IMR-90 (cell line): Measurements from ENCODE around the gene SUGCT. TPM values are rescaled to one million over a fixed set of nuclear protein-coding genes. Genes with fewer than 3 reads are reported as not detected.

ENCODE experiments used
- ATAC-seq: fragments of 200-7000 bp; cut with Tn5 transposase; 2 replicates; pipeline ENCODE4 v1.9.1; 2020; ENCODE audit warnings: low read depth, mild to moderate bottlenecking, moderate library complexity
- BruUV-seq: library from RNA; stranded (reverse); fragments of 400-500 nt; replicated peaks from 2 replicates; lab custom pipeline; 2021; lab: Mats Ljungman, UMichigan
- CTCF ChIA-PET: fragments of 300-600 bp; formaldehyde crosslinking; extraction: SDS; loops from one replicate; lab custom pipeline; 2021; ENCODE audit warnings: antibody characterized with exemption; lab: Yijun Ruan, JAX
- POLR2A ChIA-PET: fragments of 300-600 bp; sonication (Branson Sonifier 250); formaldehyde crosslinking; loops from one replicate; lab custom pipeline; 2022; ENCODE audit warnings: antibody characterized with exemption; ENCODE audit not compliant: unreplicated experiment; lab: Charles Lee
- DNase-seq: peaks from one replicate; pipeline ENCODE4 v3.0.0; 2013
- H2AFZ ChIP-seq: replicated peaks from 2 replicates; pipeline ENCODE3; 2013; ENCODE audit warnings: low read length, mild to moderate bottlenecking; ENCODE audit not compliant: poor library complexity
- H2AK5ac ChIP-seq: 2 replicates; pipeline ENCODE4 v1.6.1; 2013; ENCODE audit warnings: low read depth, low read length, inconsistent platforms
- H2AK9ac ChIP-seq: replicated peaks from 2 replicates; pipeline ENCODE3; 2013; ENCODE audit warnings: mild to moderate bottlenecking, low read depth, low read length, moderate library complexity; ENCODE audit not compliant: poor library complexity
- H2BK120ac ChIP-seq: 2 replicates; pipeline ENCODE4 v1.6.1; 2013; ENCODE audit warnings: low read depth, low read length, inconsistent platforms
- H2BK15ac ChIP-seq: 3 replicates; pipeline ENCODE4 v1.6.1; 2013; ENCODE audit warnings: low read depth, low read length, inconsistent platforms
- H2BK20ac ChIP-seq: 2 replicates; pipeline ENCODE4 v1.6.1; 2013; ENCODE audit warnings: low read depth, mild to moderate bottlenecking, inconsistent platforms, low read length, moderate library complexity
- H2BK5ac ChIP-seq: 2 replicates; pipeline ENCODE4 v1.6.1; 2013; ENCODE audit warnings: mild to moderate bottlenecking, low read depth, low read length, inconsistent platforms; ENCODE audit not compliant: poor library complexity, severe bottlenecking
- H3K14ac ChIP-seq: replicated peaks from 2 replicates; pipeline ENCODE4 v1.6.1; 2013; ENCODE audit warnings: low read depth, low read length, inconsistent platforms
- H3K18ac ChIP-seq: 2 replicates; pipeline ENCODE4 v1.6.1; 2013; ENCODE audit warnings: low read depth, low read length, control low read depth
- H3K23ac ChIP-seq: 2 replicates; pipeline ENCODE4 v1.6.1; 2013; ENCODE audit warnings: low read depth, low read length, inconsistent platforms
- H3K27ac ChIP-seq: 2 replicates; pipeline ENCODE4 v1.5.1; 2013; ENCODE audit warnings: mild to moderate bottlenecking, control low read depth, low read length; ENCODE audit not compliant: insufficient read depth
- H3K27me3 ChIP-seq: 2 replicates; pipeline ENCODE4 v1.6.1; 2013; ENCODE audit warnings: low read length; ENCODE audit not compliant: control insufficient read depth, insufficient read depth
- H3K36me3 ChIP-seq: 2 replicates; pipeline ENCODE4 v1.6.1; 2013; ENCODE audit warnings: low read length, mixed read lengths; ENCODE audit not compliant: control insufficient read depth, insufficient read depth
- H3K4ac ChIP-seq: 2 replicates; pipeline ENCODE4 v1.6.1; 2013; ENCODE audit warnings: low read depth, low read length, inconsistent platforms
- H3K4me1 ChIP-seq: 2 replicates; pipeline ENCODE4 v1.6.1; 2013; ENCODE audit warnings: low read length, mixed read lengths; ENCODE audit not compliant: control insufficient read depth, insufficient read depth
- H3K4me2 ChIP-seq: 2 replicates; pipeline ENCODE4 v1.6.1; 2013; ENCODE audit warnings: low read depth, mild to moderate bottlenecking, control low read depth, low read length, moderate library complexity
- H3K4me3 ChIP-seq: 2 replicates; pipeline ENCODE4 v1.5.1; 2013; ENCODE audit warnings: low read depth, mild to moderate bottlenecking, control low read depth, low read length, moderate library complexity; ENCODE audit not compliant: insufficient read depth
- H3K56ac ChIP-seq: 2 replicates; pipeline ENCODE4 v1.6.1; 2013; ENCODE audit warnings: low read length, inconsistent platforms; ENCODE audit not compliant: insufficient read depth; ENCODE audit errors: extremely low read depth
- H3K79me1 ChIP-seq, 2 experiments: 2 replicates each; pipeline ENCODE4 v1.6.1; 2013; ENCODE audit warnings: low read length in 2 of 2, inconsistent platforms in 1 of 2, low read depth in 1 of 2
- H3K9ac ChIP-seq: 2 replicates; pipeline ENCODE4 v1.6.1; 2013; ENCODE audit warnings: low read depth, low read length, control low read depth
- H3K9me1 ChIP-seq: 2 replicates; pipeline ENCODE4 v1.6.1; 2013; ENCODE audit warnings: low read length, inconsistent platforms; ENCODE audit not compliant: insufficient read depth
- H3K9me3 ChIP-seq: 2 replicates; pipeline ENCODE4 v1.6.1; 2013; ENCODE audit warnings: low read length; ENCODE audit not compliant: control insufficient read depth, insufficient read depth
- H4K20me1 ChIP-seq: 2 replicates; pipeline ENCODE4 v1.6.1; 2013; ENCODE audit warnings: low read length, inconsistent platforms; ENCODE audit not compliant: insufficient read depth
- H4K5ac ChIP-seq: 2 replicates; pipeline ENCODE4 v1.6.1; 2013; ENCODE audit warnings: mild to moderate bottlenecking, low read depth, low read length, control low read depth
- H4K8ac ChIP-seq, 2 experiments: 2 replicates each; pipeline ENCODE4 v1.6.1; 2013; ENCODE audit warnings: low read depth in 2 of 2, low read length in 2 of 2, control low read depth in 1 of 2, inconsistent platforms in 1 of 2
- H4K91ac ChIP-seq: 2 replicates; pipeline ENCODE4 v1.6.1; 2013; ENCODE audit warnings: low read depth, low read length, inconsistent platforms; ENCODE audit not compliant: insufficient read depth
- BHLHE40 ChIP-seq: fragments of 150-350 bp; IDR thresholded peaks from 2 replicates; pipeline ENCODE4 v1.6.1; 2016; ENCODE audit warnings: mild to moderate bottlenecking, low read depth, low read length
- CHD1 ChIP-seq: IDR thresholded peaks from 2 replicates; pipeline ENCODE4 v1.6.1; 2012; ENCODE audit warnings: low read depth, low read length, improper control_type of control experiment
- ELK1 ChIP-seq: fragments of 150-350 bp; IDR thresholded peaks from 2 replicates; pipeline ENCODE4 v1.6.1; 2016; ENCODE audit warnings: low read depth, mild to moderate bottlenecking, low read length, moderate library complexity, borderline replicate concordance
- MAZ ChIP-seq: IDR thresholded peaks from 2 replicates; pipeline ENCODE4 v1.6.1; 2012; ENCODE audit warnings: low read depth, mild to moderate bottlenecking, low read length, improper control_type of control experiment, moderate library complexity, borderline replicate concordance
- RAD21 ChIP-seq: IDR thresholded peaks from 2 replicates; pipeline ENCODE4 v1.6.1; 2012; ENCODE audit warnings: low read length, improper control_type of control experiment
- RCOR1 ChIP-seq: IDR thresholded peaks from 2 replicates; pipeline ENCODE4 v1.6.1; 2012; ENCODE audit warnings: mild to moderate bottlenecking, low read length, improper control_type of control experiment; ENCODE audit not compliant: insufficient replicate concordance
- WGBS, 2 experiments: methylation state at CpG; one replicate each; pipeline versions ENCODE4 v1.1.5 to v1.1.7; 2013; ENCODE audit warnings: missing lambda C conversion rate in 2 of 2; ENCODE audit not compliant: insufficient read length in 1 of 2; ENCODE audit errors: extremely low coverage in 2 of 2; 5-methylcytosine and 5-hydroxymethylcytosine counted together
- dilution Hi-C: fragments of 300-500 bp; cut with HindIII; formaldehyde crosslinking; loops from one replicate; pipeline ENCODE4 v1.14.3; 2018; ENCODE audit warnings: low sequenced_read_pairs; ENCODE audit not compliant: unreplicated experiment
- in situ Hi-C: fragments of 300-500 bp; cut with MboI; formaldehyde crosslinking; loops from 3 replicates; pipeline ENCODE4 v1.14.3; 2019; ENCODE audit warnings: low sequenced_read_pairs, inconsistent platforms, mixed read lengths
- intact Hi-C: fragments of 100-400 bp; cut with micrococcal nuclease; formaldehyde crosslinking; loops from 2 replicates; pipeline ENCODE4 v1.10.0; 2022
- polyA plus RNA-seq, 3 experiments: library from polyadenylated mRNA; depleted of rRNA; stranded (reverse); fragments of >200 nt; gene quantifications; 2 replicates each; pipeline ENCODE4 v1.2.3, GENCODE V29; 2012; ENCODE audit warnings: low replicate concordance in 1 of 3
- total RNA-seq: library from RNA; depleted of rRNA; stranded (reverse); fragments of >200 nt; gene quantifications from 2 replicates; pipeline ENCODE4 v1.2.3, GENCODE V29; 2012
- TF ChIP-seq, protein P1 (sequence below): conservative IDR thresholded peaks from 2 replicates; pipeline ENCODE4 v1.5.1; 2012; ENCODE audit warnings: mild to moderate bottlenecking, low read depth, low read length, improper control_type of control experiment
- TF ChIP-seq, protein P2 (sequence below): fragments of 150-350 bp; IDR thresholded peaks from 2 replicates; pipeline ENCODE4 v1.6.1; 2017; ENCODE audit warnings: mild to moderate bottlenecking, antibody characterized with exemption, low read length, low read depth

The SUGCT gene
- total and polyA plus RNA-seq, 2 of the 4 experiments (the other 2 are of a cell fraction), result 5.9 to 8.3 TPM

GRCh38 chr7:40704172-40704571 is 569.4 kb downstream of the SUGCT start:
- no peak overlapping the region for H4K5ac ChIP-seq
- dilution Hi-C loops, result no loop called here
- H3K79me1 ChIP-seq, result no peaks in the 10 kb centered on the region
- H3K56ac ChIP-seq, result no peak overlapping the region
- H4K20me1 ChIP-seq, result no peaks in the 10 kb centered on the region
- no peaks in the 10 kb centered on the region; the same call in 1 of the 2 replicates for H3K9me1 ChIP-seq
- DNase-seq (no peak), ATAC-seq (no peak)
- no peak overlapping the region for H3K27ac ChIP-seq
- no peak overlapping the region for H2BK120ac ChIP-seq
- no peak overlapping the region for H2AK5ac ChIP-seq
- TF ChIP-seq RAD21, result no peak
- no peak for TF ChIP-seq BHLHE40
- no peak for TF ChIP-seq RCOR1
- no peak for TF ChIP-seq CHD1
- no peak for TF ChIP-seq MAZ
- TF ChIP-seq, protein P1, sequence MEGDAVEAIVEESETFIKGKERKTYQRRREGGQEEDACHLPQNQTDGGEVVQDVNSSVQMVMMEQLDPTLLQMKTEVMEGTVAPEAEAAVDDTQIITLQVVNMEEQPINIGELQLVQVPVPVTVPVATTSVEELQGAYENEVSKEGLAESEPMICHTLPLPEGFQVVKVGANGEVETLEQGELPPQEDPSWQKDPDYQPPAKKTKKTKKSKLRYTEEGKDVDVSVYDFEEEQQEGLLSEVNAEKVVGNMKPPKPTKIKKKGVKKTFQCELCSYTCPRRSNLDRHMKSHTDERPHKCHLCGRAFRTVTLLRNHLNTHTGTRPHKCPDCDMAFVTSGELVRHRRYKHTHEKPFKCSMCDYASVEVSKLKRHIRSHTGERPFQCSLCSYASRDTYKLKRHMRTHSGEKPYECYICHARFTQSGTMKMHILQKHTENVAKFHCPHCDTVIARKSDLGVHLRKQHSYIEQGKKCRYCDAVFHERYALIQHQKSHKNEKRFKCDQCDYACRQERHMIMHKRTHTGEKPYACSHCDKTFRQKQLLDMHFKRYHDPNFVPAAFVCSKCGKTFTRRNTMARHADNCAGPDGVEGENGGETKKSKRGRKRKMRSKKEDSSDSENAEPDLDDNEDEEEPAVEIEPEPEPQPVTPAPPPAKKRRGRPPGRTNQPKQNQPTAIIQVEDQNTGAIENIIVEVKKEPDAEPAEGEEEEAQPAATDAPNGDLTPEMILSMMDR, result no peak
- TF ChIP-seq, protein P2, sequence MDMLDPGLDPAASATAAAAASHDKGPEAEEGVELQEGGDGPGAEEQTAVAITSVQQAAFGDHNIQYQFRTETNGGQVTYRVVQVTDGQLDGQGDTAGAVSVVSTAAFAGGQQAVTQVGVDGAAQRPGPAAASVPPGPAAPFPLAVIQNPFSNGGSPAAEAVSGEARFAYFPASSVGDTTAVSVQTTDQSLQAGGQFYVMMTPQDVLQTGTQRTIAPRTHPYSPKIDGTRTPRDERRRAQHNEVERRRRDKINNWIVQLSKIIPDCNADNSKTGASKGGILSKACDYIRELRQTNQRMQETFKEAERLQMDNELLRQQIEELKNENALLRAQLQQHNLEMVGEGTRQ, result no peak
- no peak for TF ChIP-seq ELK1
- H3K27me3 ChIP-seq, result no peaks in the 10 kb centered on the region
- no peak overlapping the region for H3K9ac ChIP-seq
- no TSS peak for BruUV-seq
- WGBS, 2 experiments, result no CpG with 5 or more reads among the region's 1 CpG
- no peak overlapping the region for H4K8ac ChIP-seq
- POLR2A ChIA-PET, result no interaction called here
- CTCF ChIA-PET, result interaction anchor here (1.5 kb wide), 2 partner anchors 9 to 10 kb away, joined by 3 to 5 read pairs; no protein-coding TSS in a partner anchor
- no peak overlapping the region for H3K4ac ChIP-seq
- no peak overlapping the region for H3K14ac ChIP-seq
- no peak overlapping the region for H4K91ac ChIP-seq
- in situ Hi-C loops, result no loop called here
- H2BK5ac ChIP-seq, result no peak overlapping the region
- H3K4me1 ChIP-seq, result no peaks in the 10 kb centered on the region; the same call in 1 of the 2 replicates
- no peak overlapping the region for H3K4me3 ChIP-seq
- H2BK15ac ChIP-seq, result no peak overlapping the region
- no peak overlapping the region for H2AFZ ChIP-seq
- no peak overlapping the region for H3K23ac ChIP-seq
- no peak overlapping the region for H2AK9ac ChIP-seq
- no peak overlapping the region for H2BK20ac ChIP-seq
- intact Hi-C loops, result no loop called here
- no peaks in the 10 kb centered on the region for H3K9me3 ChIP-seq
- H3K36me3 ChIP-seq, result no peaks in the 10 kb centered on the region
- H3K18ac ChIP-seq, result no peak overlapping the region
- no peak overlapping the region for H3K4me2 ChIP-seq
